ENCODE data around the gene SGCA. TPM values are rescaled to one million over a fixed set of nuclear protein-coding genes. Genes with fewer than 3 reads are reported as not detected.

Gene SGCA
- total and polyA plus RNA-seq, 10 of the 15 experiments (the other 5 are each of a cell fraction or from before 2014, with no cell fraction given), result 0.13 to 2.2 (median 0.50) TPM; not detected in 2

DNA sequence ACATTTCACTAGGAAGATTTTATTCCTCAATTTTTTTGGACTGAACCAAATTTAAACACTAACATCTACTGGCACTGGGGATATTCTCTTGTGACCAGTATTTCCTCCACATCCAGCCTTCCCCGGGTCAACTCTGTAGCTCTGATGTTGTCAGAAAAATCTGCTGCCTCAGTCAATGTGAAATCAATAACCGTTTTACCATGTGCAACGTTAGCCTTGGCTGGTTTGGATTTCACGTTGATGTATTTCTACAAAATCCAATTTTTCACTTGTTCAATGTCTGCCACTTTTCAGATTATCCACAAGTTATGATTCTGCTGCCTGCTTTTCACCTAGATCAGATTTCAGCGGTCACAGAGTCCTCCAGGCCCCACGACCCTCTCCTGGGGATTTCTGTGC lies 7.1 kb downstream of the SGCA start:
- 32% methylated on average over 6 of the region's 6 CpGs for WGBS (ENCODE audit: insufficient coverage, insufficient replicate concordance, low lambda C conversion rate, missing lambda C conversion rate)
- POLR2A ChIA-PET, result interaction anchor here (0.5 kb wide), 1 partner anchor 1007 kb away, joined by 3 read pairs; no protein-coding TSS in a partner anchor
- TF ChIP-seq, protein P1, sequence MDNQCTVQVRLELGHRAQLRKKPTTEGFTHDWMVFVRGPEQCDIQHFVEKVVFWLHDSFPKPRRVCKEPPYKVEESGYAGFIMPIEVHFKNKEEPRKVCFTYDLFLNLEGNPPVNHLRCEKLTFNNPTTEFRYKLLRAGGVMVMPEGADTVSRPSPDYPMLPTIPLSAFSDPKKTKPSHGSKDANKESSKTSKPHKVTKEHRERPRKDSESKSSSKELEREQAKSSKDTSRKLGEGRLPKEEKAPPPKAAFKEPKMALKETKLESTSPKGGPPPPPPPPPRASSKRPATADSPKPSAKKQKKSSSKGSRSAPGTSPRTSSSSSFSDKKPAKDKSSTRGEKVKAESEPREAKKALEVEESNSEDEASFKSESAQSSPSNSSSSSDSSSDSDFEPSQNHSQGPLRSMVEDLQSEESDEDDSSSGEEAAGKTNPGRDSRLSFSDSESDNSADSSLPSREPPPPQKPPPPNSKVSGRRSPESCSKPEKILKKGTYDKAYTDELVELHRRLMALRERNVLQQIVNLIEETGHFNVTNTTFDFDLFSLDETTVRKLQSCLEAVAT (IDR thresholded peaks at IDR 0.05), result no peak
- TF ChIP-seq BRCA1 (IDR thresholded peaks at IDR 0.05; ENCODE audit: low read depth, low read length) (no peak), RCOR1 (conservative IDR thresholded peaks at IDR 0.05; ENCODE audit: low read depth, low read length) (no peak), BCL11A (IDR thresholded peaks at IDR 0.05; ENCODE audit: low read depth, low read length) (no peak), SPI1 (IDR thresholded peaks at IDR 0.05; ENCODE audit: borderline replicate concordance, insufficient read depth, low read depth, low read length) (no peak)
- TF ChIP-seq, protein P2, sequence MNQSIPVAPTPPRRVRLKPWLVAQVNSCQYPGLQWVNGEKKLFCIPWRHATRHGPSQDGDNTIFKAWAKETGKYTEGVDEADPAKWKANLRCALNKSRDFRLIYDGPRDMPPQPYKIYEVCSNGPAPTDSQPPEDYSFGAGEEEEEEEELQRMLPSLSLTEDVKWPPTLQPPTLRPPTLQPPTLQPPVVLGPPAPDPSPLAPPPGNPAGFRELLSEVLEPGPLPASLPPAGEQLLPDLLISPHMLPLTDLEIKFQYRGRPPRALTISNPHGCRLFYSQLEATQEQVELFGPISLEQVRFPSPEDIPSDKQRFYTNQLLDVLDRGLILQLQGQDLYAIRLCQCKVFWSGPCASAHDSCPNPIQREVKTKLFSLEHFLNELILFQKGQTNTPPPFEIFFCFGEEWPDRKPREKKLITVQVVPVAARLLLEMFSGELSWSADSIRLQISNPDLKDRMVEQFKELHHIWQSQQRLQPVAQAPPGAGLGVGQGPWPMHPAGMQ (IDR thresholded peaks at IDR 0.05; ENCODE audit: borderline replicate concordance), result no peak
- TF ChIP-seq, protein P3, sequence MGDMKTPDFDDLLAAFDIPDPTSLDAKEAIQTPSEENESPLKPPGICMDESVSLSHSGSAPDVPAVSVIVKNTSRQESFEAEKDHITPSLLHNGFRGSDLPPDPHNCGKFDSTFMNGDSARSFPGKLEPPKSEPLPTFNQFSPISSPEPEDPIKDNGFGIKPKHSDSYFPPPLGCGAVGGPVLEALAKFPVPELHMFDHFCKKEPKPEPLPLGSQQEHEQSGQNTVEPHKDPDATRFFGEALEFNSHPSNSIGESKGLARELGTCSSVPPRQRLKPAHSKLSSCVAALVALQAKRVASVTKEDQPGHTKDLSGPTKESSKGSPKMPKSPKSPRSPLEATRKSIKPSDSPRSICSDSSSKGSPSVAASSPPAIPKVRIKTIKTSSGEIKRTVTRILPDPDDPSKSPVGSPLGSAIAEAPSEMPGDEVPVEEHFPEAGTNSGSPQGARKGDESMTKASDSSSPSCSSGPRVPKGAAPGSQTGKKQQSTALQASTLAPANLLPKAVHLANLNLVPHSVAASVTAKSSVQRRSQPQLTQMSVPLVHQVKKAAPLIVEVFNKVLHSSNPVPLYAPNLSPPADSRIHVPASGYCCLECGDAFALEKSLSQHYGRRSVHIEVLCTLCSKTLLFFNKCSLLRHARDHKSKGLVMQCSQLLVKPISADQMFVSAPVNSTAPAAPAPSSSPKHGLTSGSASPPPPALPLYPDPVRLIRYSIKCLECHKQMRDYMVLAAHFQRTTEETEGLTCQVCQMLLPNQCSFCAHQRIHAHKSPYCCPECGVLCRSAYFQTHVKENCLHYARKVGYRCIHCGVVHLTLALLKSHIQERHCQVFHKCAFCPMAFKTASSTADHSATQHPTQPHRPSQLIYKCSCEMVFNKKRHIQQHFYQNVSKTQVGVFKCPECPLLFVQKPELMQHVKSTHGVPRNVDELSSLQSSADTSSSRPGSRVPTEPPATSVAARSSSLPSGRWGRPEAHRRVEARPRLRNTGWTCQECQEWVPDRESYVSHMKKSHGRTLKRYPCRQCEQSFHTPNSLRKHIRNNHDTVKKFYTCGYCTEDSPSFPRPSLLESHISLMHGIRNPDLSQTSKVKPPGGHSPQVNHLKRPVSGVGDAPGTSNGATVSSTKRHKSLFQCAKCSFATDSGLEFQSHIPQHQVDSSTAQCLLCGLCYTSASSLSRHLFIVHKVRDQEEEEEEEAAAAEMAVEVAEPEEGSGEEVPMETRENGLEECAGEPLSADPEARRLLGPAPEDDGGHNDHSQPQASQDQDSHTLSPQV (IDR thresholded peaks at IDR 0.05), result no peak
- TF ChIP-seq, protein P4, sequence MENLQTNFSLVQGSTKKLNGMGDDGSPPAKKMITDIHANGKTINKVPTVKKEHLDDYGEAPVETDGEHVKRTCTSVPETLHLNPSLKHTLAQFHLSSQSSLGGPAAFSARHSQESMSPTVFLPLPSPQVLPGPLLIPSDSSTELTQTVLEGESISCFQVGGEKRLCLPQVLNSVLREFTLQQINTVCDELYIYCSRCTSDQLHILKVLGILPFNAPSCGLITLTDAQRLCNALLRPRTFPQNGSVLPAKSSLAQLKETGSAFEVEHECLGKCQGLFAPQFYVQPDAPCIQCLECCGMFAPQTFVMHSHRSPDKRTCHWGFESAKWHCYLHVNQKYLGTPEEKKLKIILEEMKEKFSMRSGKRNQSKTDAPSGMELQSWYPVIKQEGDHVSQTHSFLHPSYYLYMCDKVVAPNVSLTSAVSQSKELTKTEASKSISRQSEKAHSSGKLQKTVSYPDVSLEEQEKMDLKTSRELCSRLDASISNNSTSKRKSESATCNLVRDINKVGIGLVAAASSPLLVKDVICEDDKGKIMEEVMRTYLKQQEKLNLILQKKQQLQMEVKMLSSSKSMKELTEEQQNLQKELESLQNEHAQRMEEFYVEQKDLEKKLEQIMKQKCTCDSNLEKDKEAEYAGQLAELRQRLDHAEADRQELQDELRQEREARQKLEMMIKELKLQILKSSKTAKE (IDR thresholded peaks at IDR 0.05; ENCODE audit: low read depth, poor library complexity, severe bottlenecking), result no peak
- TF ChIP-seq, protein P5, sequence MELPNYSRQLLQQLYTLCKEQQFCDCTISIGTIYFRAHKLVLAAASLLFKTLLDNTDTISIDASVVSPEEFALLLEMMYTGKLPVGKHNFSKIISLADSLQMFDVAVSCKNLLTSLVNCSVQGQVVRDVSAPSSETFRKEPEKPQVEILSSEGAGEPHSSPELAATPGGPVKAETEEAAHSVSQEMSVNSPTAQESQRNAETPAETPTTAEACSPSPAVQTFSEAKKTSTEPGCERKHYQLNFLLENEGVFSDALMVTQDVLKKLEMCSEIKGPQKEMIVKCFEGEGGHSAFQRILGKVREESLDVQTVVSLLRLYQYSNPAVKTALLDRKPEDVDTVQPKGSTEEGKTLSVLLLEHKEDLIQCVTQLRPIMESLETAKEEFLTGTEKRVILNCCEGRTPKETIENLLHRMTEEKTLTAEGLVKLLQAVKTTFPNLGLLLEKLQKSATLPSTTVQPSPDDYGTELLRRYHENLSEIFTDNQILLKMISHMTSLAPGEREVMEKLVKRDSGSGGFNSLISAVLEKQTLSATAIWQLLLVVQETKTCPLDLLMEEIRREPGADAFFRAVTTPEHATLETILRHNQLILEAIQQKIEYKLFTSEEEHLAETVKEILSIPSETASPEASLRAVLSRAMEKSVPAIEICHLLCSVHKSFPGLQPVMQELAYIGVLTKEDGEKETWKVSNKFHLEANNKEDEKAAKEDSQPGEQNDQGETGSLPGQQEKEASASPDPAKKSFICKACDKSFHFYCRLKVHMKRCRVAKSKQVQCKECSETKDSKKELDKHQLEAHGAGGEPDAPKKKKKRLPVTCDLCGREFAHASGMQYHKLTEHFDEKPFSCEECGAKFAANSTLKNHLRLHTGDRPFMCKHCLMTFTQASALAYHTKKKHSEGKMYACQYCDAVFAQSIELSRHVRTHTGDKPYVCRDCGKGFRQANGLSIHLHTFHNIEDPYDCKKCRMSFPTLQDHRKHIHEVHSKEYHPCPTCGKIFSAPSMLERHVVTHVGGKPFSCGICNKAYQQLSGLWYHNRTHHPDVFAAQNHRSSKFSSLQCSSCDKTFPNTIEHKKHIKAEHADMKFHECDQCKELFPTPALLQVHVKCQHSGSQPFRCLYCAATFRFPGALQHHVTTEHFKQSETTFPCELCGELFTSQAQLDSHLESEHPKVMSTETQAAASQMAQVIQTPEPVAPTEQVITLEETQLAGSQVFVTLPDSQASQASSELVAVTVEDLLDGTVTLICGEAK (IDR thresholded peaks at IDR 0.05; ENCODE audit: borderline replicate concordance), result no peak

More for the DNA sequence above, 7.1 kb downstream of the SGCA start:
- H3K36me3 ChIP-seq (ENCODE audit: control insufficient read depth in 2 of 2, insufficient read depth in 2 of 2, low read length in 1 of 2), result no peaks in the 10 kb centered on the region
- H3K9me3 ChIP-seq (replicated peaks; ENCODE audit: control insufficient read depth, insufficient read depth, low read length), result no peaks in the 10 kb centered on the region
- no peaks in the 10 kb centered on the region for H4K20me1 ChIP-seq (ENCODE audit: control insufficient read depth, insufficient read depth)
- H3K27ac ChIP-seq (ENCODE audit: control insufficient read depth, insufficient read depth), result no peak overlapping the region
- H2AFZ ChIP-seq (ENCODE audit: control insufficient read depth, low read depth, low read length), result no peak overlapping the region
- BruUV-seq (replicated peaks), result no TSS peak
- no peaks in the 10 kb centered on the region for H3K79me2 ChIP-seq (ENCODE audit: control insufficient read depth, insufficient read depth, low read length)
- no peak for FAIRE-seq
- H3K4me3 ChIP-seq, result no peak overlapping the region
- ChIA-PET SMC1A (ENCODE audit: uncharacterized antibody, unreplicated experiment) (interaction anchor here (1.2 to 4.2 kb wide), 3 partner anchors 9 to 43 kb away, joined by 3 to 177 read pairs (median 5); no protein-coding TSS in a partner anchor), CTCF (interaction anchor here (0.7 to 17.0 kb wide), 5 partner anchors 9 to 59 kb away, joined by 3 to 514 read pairs (median 18); partner anchors contain the start of gene COL1A1), RAD21 (ENCODE audit: unreplicated experiment) (interaction anchor here (0.6 kb wide), 1 partner anchor 9 kb away, joined by 3 read pairs; no protein-coding TSS in a partner anchor)
- no peaks in the 10 kb centered on the region for H3K27me3 ChIP-seq (replicated peaks in 1 of 2; ENCODE audit: control insufficient read depth in 2 of 2, insufficient read depth in 2 of 2, low read length in 1 of 2)
- no peak for ATAC-seq
- in situ Hi-C loops (cut with MboI), result no loop called here
- H3K4me1 ChIP-seq (ENCODE audit: control insufficient read depth, insufficient read depth, low read length), result peaks cover 15% of the 10 kb centered on the region
- H3K9ac ChIP-seq (ENCODE audit: control insufficient read depth, insufficient read depth, low read length), result no peak overlapping the region
- intact Hi-C loops (cut with micrococcal nuclease; ENCODE audit: unreplicated experiment), result no loop called here
- H3K4me2 ChIP-seq (ENCODE audit: control insufficient read depth, insufficient read depth), result no peak overlapping the region
- DNase-seq (ENCODE audit: low read depth, low spot score), result no peak

Measured in GM12878 (cell line).